HCT116 (cell line): ENCODE measurements around the gene TGFBRAP1. TPM values are rescaled to one million over a fixed set of nuclear protein-coding genes. Genes with fewer than 3 reads are reported as not detected.

Source experiments
- ATAC-seq: fragments of 200-7000 bp; cut with Tn5 transposase; 2 replicates; pipeline ENCODE4 v1.9.1; 2020; ENCODE audit warnings: mild to moderate bottlenecking, moderate library complexity
- BruUV-seq: library from RNA; stranded (reverse); fragments of 400-500 nt; replicated peaks from 2 replicates; lab custom pipeline; 2021; lab: Mats Ljungman, UMichigan
- CTCF ChIA-PET: fragments of 300-600 bp; sonication (Branson Sonifier 250); formaldehyde crosslinking; loops from one replicate; lab custom pipeline; 2021; ENCODE audit warnings: antibody characterized with exemption; lab: Charles Lee
- POLR2A ChIA-PET: fragments of 300-600, 350-600 bp; sonication (Branson Sonifier 250); formaldehyde crosslinking; loops from one replicate; lab custom pipeline; 2021; ENCODE audit warnings: antibody characterized with exemption; lab: Charles Lee
- RAD21 ChIA-PET, 2 experiments: fragments of 300-600 bp; sonication (Branson Sonifier 250); formaldehyde crosslinking; loops; one replicate each; lab custom pipeline; 2023; ENCODE audit warnings: low total read pairs in 2 of 2; ENCODE audit not compliant: uncharacterized antibody in 2 of 2, unreplicated experiment in 2 of 2, low non-redundant PET in 1 of 2; lab: Charles Lee
- DNase-seq: peaks from one replicate; pipeline ENCODE4 v3.0.0-alpha.2; 2010; ENCODE audit warnings: low read depth, low spot score
- H2AFZ ChIP-seq: fragments of 200-600 bp; shearing (Covaris generic), sonication (generic); 2 replicates; pipeline ENCODE4 v1.6.1; 2017; ENCODE audit warnings: low read depth, mixed run types, mixed read lengths, antibody characterized with exemption, low read length; ENCODE audit not compliant: poor library complexity, severe bottlenecking
- H3K27ac ChIP-seq: 2 replicates; pipeline ENCODE4 v1.5.1; 2012; ENCODE audit warnings: low read depth, low read length
- H3K27me3 ChIP-seq: fragments of 200-600 bp; sonication (generic); 2 replicates; pipeline ENCODE4 v1.6.1; 2016; ENCODE audit warnings: mixed run types, low read length, mixed read lengths; ENCODE audit not compliant: insufficient read depth
- H3K36me3 ChIP-seq, 2 experiments: fragments of 200-500 bp in 1 of 2; fragments of 200-600 bp in 1 of 2; sonication (Bioruptor generic) in 1 of 2; sonication (generic) in 1 of 2; 2 replicates each; pipeline versions ENCODE4 v1.5.1 to v1.6.1; 2014 to 2016; ENCODE audit warnings: low read length in 2 of 2, inconsistent platforms in 1 of 2, mixed read lengths in 1 of 2, mixed run types in 1 of 2; ENCODE audit not compliant: insufficient read depth in 2 of 2, control insufficient read depth in 1 of 2
- H3K4me1 ChIP-seq, 2 experiments: fragments of 200-600 bp in 1 of 2; sonication (generic) in 1 of 2; 2 replicates each; pipeline versions ENCODE4 v1.5.1 to v1.6.1; 2012 to 2017; ENCODE audit warnings: low read length in 2 of 2, inconsistent platforms in 1 of 2, mild to moderate bottlenecking in 1 of 2, mixed read lengths in 1 of 2, mixed run types in 1 of 2, moderate library complexity in 1 of 2; ENCODE audit not compliant: insufficient read depth in 2 of 2, control insufficient read depth in 1 of 2
- H3K4me2 ChIP-seq: fragments of 200-600 bp; sonication (generic); 2 replicates; pipeline ENCODE4 v1.6.1; 2017; ENCODE audit warnings: mixed run types, low read length, mixed read lengths
- H3K4me3 ChIP-seq, 2 experiments: fragments of 200-600 bp in 1 of 2; sonication (generic) in 1 of 2; replicated peaks in 1 of 2; 2 replicates each; pipeline ENCODE4 v1.5.1; 2011 to 2016; ENCODE audit warnings: low read length in 2 of 2, control low read depth in 1 of 2, low read depth in 1 of 2, mild to moderate bottlenecking in 1 of 2, mixed read lengths in 1 of 2, mixed run types in 1 of 2
- H3K79me2 ChIP-seq: fragments of 200-600 bp; sonication (generic); 2 replicates; pipeline ENCODE4 v1.6.1; 2017; ENCODE audit warnings: mild to moderate bottlenecking, mixed run types, low read length, moderate library complexity, mixed read lengths; ENCODE audit not compliant: insufficient read depth
- H3K9ac ChIP-seq: fragments of 200-600 bp; sonication (generic); 2 replicates; pipeline ENCODE4 v1.6.1; 2016; ENCODE audit warnings: low read length, mixed read lengths
- H3K9me2 ChIP-seq: fragments of 200-600 bp; sonication (generic), shearing (Covaris generic); 2 replicates; pipeline ENCODE4 v1.6.1; 2017; ENCODE audit warnings: mixed run types, mild to moderate bottlenecking, moderate library complexity; ENCODE audit not compliant: insufficient read depth
- H3K9me3 ChIP-seq, 2 experiments: fragments of 200-500 bp in 1 of 2; fragments of 200-600 bp in 1 of 2; sonication (Bioruptor generic) in 1 of 2; sonication (generic) in 1 of 2; 2 replicates each; pipeline ENCODE4 v1.6.1; 2014 to 2017; ENCODE audit warnings: low read length in 2 of 2, mixed read lengths in 2 of 2, inconsistent platforms in 1 of 2, low read depth in 1 of 2, mild to moderate bottlenecking in 1 of 2, mixed run types in 1 of 2, moderate library complexity in 1 of 2; ENCODE audit not compliant: control insufficient read depth in 1 of 2, insufficient read depth in 1 of 2
- H4K20me1 ChIP-seq: fragments of 200-600 bp; sonication (generic), shearing (Covaris generic); 2 replicates; pipeline ENCODE4 v1.6.1; 2017; ENCODE audit warnings: mixed run types, mild to moderate bottlenecking, moderate library complexity; ENCODE audit not compliant: insufficient read depth
- CEBPB ChIP-seq: IDR thresholded peaks from 2 replicates; pipeline ENCODE4 v1.6.1; 2012; ENCODE audit warnings: low read depth
- ELF1 ChIP-seq: IDR thresholded peaks from 2 replicates; pipeline ENCODE4 v1.6.1; 2012; ENCODE audit warnings: low read depth, borderline replicate concordance
- EZH2 ChIP-seq: fragments of 200-600 bp; sonication (generic); IDR thresholded peaks from 2 replicates; pipeline ENCODE4 v1.6.1; 2017; ENCODE audit warnings: antibody characterized with exemption, mixed run types
- FOSL1 ChIP-seq: IDR thresholded peaks from 2 replicates; pipeline ENCODE4 v1.6.1; 2012; ENCODE audit warnings: low read depth
- JUND ChIP-seq: IDR thresholded peaks from 2 replicates; pipeline ENCODE4 v1.6.1; 2012
- POLR2A ChIP-seq: IDR thresholded peaks from 2 replicates; pipeline ENCODE4 v1.7.0; 2011; ENCODE audit warnings: borderline replicate concordance; ENCODE audit not compliant: insufficient read depth, insufficient read length; ENCODE audit errors: extremely low read depth
- SIN3A ChIP-seq: IDR thresholded peaks from 2 replicates; pipeline ENCODE4 v1.6.1; 2012; ENCODE audit warnings: low read depth
- SP1 ChIP-seq: IDR thresholded peaks from 2 replicates; pipeline ENCODE4 v1.6.1; 2012; ENCODE audit warnings: low read depth
- SRF ChIP-seq: IDR thresholded peaks from 2 replicates; pipeline ENCODE4 v1.6.1; 2012; ENCODE audit warnings: low read depth
- TCF7L2 ChIP-seq: IDR thresholded peaks from 2 replicates; pipeline ENCODE4 v1.7.0; 2011; ENCODE audit warnings: borderline replicate concordance, inconsistent platforms; ENCODE audit not compliant: insufficient read depth, insufficient read length; ENCODE audit errors: extremely low read depth
- YY1 ChIP-seq: IDR thresholded peaks from 2 replicates; pipeline ENCODE4 v1.6.1; 2011; ENCODE audit warnings: low read length, low read depth, moderate library complexity, mild to moderate bottlenecking; ENCODE audit not compliant: insufficient replicate concordance; ENCODE audit errors: extremely low read depth
- ZFX ChIP-seq: fragments of 450-650 bp; IDR thresholded peaks from 2 replicates; pipeline ENCODE4 v1.6.1; 2017
- ZNF274 ChIP-seq: fragments of 200-500 bp; sonication (Bioruptor generic); IDR thresholded peaks from 2 replicates; pipeline ENCODE4 v1.6.1; 2014; ENCODE audit warnings: mild to moderate bottlenecking, low read depth, low read length, inconsistent platforms
- intact Hi-C: fragments of 100-400 bp; cut with micrococcal nuclease; formaldehyde crosslinking; loops from 2 replicates; pipeline ENCODE4 v1.10.0; 2022
- total RNA-seq: library from RNA; stranded (reverse); gene quantifications from one replicate; pipeline ENCODE4 v1.2.1, GENCODE V29; 2021; ENCODE audit not compliant: unreplicated experiment
- TF ChIP-seq, protein P1 (sequence below): IDR thresholded peaks from 2 replicates; pipeline ENCODE4 v1.6.1; 2011; ENCODE audit warnings: mild to moderate bottlenecking, low read length, moderate library complexity; ENCODE audit not compliant: insufficient replicate concordance; ENCODE audit errors: extremely low read depth
- TF ChIP-seq, protein P2 (sequence below): IDR thresholded peaks from 2 replicates; pipeline ENCODE4 v1.6.1; 2012
- TF ChIP-seq, protein P3 (sequence below): IDR thresholded peaks from 2 replicates; pipeline ENCODE4 v1.6.1; 2012
- TF ChIP-seq, protein P4 (sequence below), 3 experiments: fragments of 200-600 bp in 1 of 3; sonication (generic) in 1 of 3; IDR thresholded peaks in 2 of 3; conservative IDR thresholded peaks in 1 of 3; 2 replicates each; pipeline ENCODE4 v1.5.1; 2012 to 2017; ENCODE audit warnings: low read depth in 2 of 3, low read length in 2 of 3, antibody characterized with exemption in 1 of 3, borderline replicate concordance in 1 of 3, control low read depth in 1 of 3, mild to moderate bottlenecking in 1 of 3, mixed read lengths in 1 of 3, mixed run types in 1 of 3, moderate library complexity in 1 of 3; ENCODE audit not compliant: insufficient read depth in 1 of 3

The TGFBRAP1 gene
- total RNA-seq, 1 experiment from 2014 or later = 18.3 TPM

DNA sequence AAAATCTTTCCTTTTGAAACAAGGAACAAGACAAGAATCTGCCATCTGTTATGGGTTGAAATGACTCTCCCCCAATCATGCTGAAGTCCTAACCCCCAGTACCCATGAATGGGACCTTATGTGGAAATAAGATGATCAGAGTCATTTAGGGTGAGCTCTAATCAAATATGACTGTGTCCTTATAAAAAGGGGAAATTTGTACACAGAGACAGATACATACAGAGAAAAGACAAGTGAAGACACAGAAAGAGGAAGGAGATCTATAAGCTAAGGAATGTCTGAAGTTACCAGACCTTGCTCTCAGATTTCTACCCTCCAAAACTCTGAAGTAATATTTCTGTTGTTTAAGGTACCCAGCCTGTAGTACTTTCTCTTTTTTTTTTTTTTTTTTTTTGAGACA is 15.7 kb downstream of the TGFBRAP1 start (continued):
- TF ChIP-seq, protein P1, sequence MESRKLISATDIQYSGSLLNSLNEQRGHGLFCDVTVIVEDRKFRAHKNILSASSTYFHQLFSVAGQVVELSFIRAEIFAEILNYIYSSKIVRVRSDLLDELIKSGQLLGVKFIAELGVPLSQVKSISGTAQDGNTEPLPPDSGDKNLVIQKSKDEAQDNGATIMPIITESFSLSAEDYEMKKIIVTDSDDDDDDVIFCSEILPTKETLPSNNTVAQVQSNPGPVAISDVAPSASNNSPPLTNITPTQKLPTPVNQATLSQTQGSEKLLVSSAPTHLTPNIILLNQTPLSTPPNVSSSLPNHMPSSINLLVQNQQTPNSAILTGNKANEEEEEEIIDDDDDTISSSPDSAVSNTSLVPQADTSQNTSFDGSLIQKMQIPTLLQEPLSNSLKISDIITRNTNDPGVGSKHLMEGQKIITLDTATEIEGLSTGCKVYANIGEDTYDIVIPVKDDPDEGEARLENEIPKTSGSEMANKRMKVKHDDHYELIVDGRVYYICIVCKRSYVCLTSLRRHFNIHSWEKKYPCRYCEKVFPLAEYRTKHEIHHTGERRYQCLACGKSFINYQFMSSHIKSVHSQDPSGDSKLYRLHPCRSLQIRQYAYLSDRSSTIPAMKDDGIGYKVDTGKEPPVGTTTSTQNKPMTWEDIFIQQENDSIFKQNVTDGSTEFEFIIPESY = no peak
- TF ChIP-seq CEBPB (no peak), ZFX (no peak)

DNA sequence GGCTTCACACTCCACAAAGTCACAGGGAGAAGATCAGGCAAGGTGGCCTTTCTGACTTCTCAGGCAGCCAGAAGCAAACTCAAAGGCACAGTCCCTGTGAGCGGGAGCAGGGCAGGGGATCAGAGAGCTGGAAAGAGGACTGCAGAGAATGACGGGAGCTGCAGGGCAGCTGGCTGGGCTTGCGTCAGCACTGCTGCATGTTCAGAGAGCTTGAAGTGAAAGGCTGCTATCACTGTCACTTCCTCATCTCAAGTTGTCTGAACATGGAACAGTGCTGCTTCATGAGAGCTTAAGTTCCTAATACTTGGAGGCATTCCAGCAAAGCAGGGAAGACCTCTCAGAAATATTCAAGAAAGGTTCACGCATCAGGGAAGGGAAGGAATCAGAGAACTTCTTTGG is 20.4 kb downstream of the TGFBRAP1 start:
- CTCF ChIA-PET = no interaction called here

More for the DNA sequence above, 20.4 kb downstream of the TGFBRAP1 start:
- BruUV-seq = no TSS peak
- ChIA-PET RAD21 (no interaction called here), POLR2A (no interaction called here)
- no peaks in the 10 kb centered on the region for H3K4me1 ChIP-seq
- no peak overlapping the region for H3K9ac ChIP-seq
- ATAC-seq = no peak
- no peak overlapping the region for H3K4me3 ChIP-seq
- intact Hi-C loops = no loop called here
- no peaks in the 10 kb centered on the region for H3K27me3 ChIP-seq
- H3K4me2 ChIP-seq = no peak overlapping the region
- H3K36me3 ChIP-seq = no peaks in the 10 kb centered on the region; a peak in 1 of 4 replicates
- H4K20me1 ChIP-seq = no peaks in the 10 kb centered on the region
- peaks cover 44% of the 10 kb centered on the region for H3K79me2 ChIP-seq
- no peaks in the 10 kb centered on the region for H3K9me3 ChIP-seq
- H3K9me2 ChIP-seq = no peaks in the 10 kb centered on the region
- DNase-seq = no peak
- TF ChIP-seq SRF = no peak
- TF ChIP-seq, protein P2, sequence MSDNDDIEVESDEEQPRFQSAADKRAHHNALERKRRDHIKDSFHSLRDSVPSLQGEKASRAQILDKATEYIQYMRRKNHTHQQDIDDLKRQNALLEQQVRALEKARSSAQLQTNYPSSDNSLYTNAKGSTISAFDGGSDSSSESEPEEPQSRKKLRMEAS = no peak
- TF ChIP-seq, protein P3, sequence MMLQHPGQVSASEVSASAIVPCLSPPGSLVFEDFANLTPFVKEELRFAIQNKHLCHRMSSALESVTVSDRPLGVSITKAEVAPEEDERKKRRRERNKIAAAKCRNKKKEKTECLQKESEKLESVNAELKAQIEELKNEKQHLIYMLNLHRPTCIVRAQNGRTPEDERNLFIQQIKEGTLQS = no peak
- no peak for TF ChIP-seq POLR2A
- no peak for TF ChIP-seq ELF1
- TF ChIP-seq YY1 = no peak
- TF ChIP-seq EZH2 = no peak
- TF ChIP-seq ZNF274 = no peak
- TF ChIP-seq JUND = no peak
- TF ChIP-seq CEBPB = no peak
- TF ChIP-seq SIN3A = no peak
- TF ChIP-seq, protein P4, sequence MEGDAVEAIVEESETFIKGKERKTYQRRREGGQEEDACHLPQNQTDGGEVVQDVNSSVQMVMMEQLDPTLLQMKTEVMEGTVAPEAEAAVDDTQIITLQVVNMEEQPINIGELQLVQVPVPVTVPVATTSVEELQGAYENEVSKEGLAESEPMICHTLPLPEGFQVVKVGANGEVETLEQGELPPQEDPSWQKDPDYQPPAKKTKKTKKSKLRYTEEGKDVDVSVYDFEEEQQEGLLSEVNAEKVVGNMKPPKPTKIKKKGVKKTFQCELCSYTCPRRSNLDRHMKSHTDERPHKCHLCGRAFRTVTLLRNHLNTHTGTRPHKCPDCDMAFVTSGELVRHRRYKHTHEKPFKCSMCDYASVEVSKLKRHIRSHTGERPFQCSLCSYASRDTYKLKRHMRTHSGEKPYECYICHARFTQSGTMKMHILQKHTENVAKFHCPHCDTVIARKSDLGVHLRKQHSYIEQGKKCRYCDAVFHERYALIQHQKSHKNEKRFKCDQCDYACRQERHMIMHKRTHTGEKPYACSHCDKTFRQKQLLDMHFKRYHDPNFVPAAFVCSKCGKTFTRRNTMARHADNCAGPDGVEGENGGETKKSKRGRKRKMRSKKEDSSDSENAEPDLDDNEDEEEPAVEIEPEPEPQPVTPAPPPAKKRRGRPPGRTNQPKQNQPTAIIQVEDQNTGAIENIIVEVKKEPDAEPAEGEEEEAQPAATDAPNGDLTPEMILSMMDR (IDR thresholded peaks at IDR 0.05 in 2 of 3, conservative IDR thresholded peaks at IDR 0.05 in 1 of 3; ENCODE audit: borderline replicate concordance in 1 of 3, insufficient read depth in 1 of 3, low read depth in 2 of 3, low read length in 2 of 3) = no peak
- no peak for TF ChIP-seq TCF7L2
- TF ChIP-seq SP1 = no peak
- no peak for TF ChIP-seq FOSL1
- TF ChIP-seq, all 23 proteins: peak for 0
- no peak overlapping the region for H3K27ac ChIP-seq
- no peak overlapping the region for H2AFZ ChIP-seq
